Memory B cell (primary cell): Measurements from ENCODE around the gene CDH13.

Experiments
- ATAC-seq: fragments of 150-1000 bp; cut with Tn5 transposase; 2 replicates; pipeline ENCODE4 v1.10.0; 2021; ENCODE audit warnings: low read depth, mild to moderate bottlenecking, moderate library complexity
- DNase-seq, 2 donors: peaks; one replicate each; pipeline ENCODE4 v3.0.0; 2022; ENCODE audit warnings: low spot score in 2 of 2
- H3K27ac Mint-ChIP-seq: one replicate; pipeline ENCODE4 v1.8.0; 2022; ENCODE audit warnings: mild to moderate bottlenecking, moderate library complexity, mixed read lengths
- H3K27me3 Mint-ChIP-seq: one replicate; pipeline ENCODE4 v1.8.0; 2022; ENCODE audit warnings: mixed read lengths
- H3K36me3 Mint-ChIP-seq: one replicate; pipeline ENCODE4 v1.8.0; 2022; ENCODE audit warnings: mild to moderate bottlenecking, mixed read lengths
- H3K4me1 Mint-ChIP-seq: one replicate; pipeline ENCODE4 v1.8.0; 2022; ENCODE audit warnings: mixed read lengths
- H3K4me3 Mint-ChIP-seq: one replicate; pipeline ENCODE4 v1.8.0; 2022; ENCODE audit warnings: mild to moderate bottlenecking, moderate library complexity, mixed read lengths
- H3K9me3 Mint-ChIP-seq: one replicate; pipeline ENCODE4 v1.8.0; 2022; ENCODE audit warnings: mixed read lengths

Gene CDH13

GRCh38 chr16:83271970-83272575 is 645.3 kb downstream of the CDH13 start:
- Mint-ChIP-seq H3K9me3 (peaks cover 1% of the 10 kb centered on the region), H3K36me3 (no peaks in the 10 kb centered on the region), H3K4me3 (no peak overlapping the region), H3K4me1 (no peaks in the 10 kb centered on the region), H3K27me3 (peaks cover 15% of the 10 kb centered on the region), H3K27ac (no peak overlapping the region)
- DNase-seq (no peak), ATAC-seq (no peak)

DNA sequence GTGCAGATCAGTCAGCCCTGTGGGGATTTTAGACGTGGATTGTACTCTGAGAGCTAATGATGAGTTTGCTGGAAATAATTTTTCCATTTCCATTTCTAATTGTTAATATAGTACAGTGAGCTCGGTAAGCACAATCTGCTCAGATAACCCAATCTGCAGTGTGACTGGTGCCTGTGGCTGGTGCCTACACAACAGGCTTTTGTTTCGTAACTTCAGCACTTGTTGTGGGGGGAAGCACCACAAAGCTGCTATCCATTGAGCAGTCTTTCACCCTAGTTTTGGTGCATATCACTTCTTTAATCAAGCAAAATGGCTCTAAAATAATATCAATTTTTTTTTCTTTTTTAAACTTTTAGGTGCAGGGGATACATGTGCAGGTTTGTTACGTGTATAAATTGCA is 646.1 kb downstream of the CDH13 start:
- ATAC-seq, result no peak
- Mint-ChIP-seq H3K4me3 (no peak overlapping the region), H3K36me3 (no peaks in the 10 kb centered on the region), H3K4me1 (no peaks in the 10 kb centered on the region), H3K27me3 (peaks cover 15% of the 10 kb centered on the region), H3K27ac (no peak overlapping the region), H3K9me3 (peaks cover 1% of the 10 kb centered on the region)
- no peak for DNase-seq

GRCh38 chr16:83273504-83274173 is 646.9 kb downstream of the CDH13 start:
- H3K27me3 Mint-ChIP-seq, result peaks cover 15% of the 10 kb centered on the region
- peaks cover 1% of the 10 kb centered on the region for H3K9me3 Mint-ChIP-seq
- H3K36me3 Mint-ChIP-seq, result no peaks in the 10 kb centered on the region
- no peak for DNase-seq
- no peaks in the 10 kb centered on the region for H3K4me1 Mint-ChIP-seq
- no peak for ATAC-seq
- no peak overlapping the region for H3K4me3 Mint-ChIP-seq
- H3K27ac Mint-ChIP-seq, result no peak overlapping the region

GRCh38 chr16:83279251-83279650 is 652.5 kb downstream of the CDH13 start:
- no peak for ATAC-seq
- peaks cover 4% of the 10 kb centered on the region for H3K27me3 Mint-ChIP-seq
- no peak for DNase-seq
- H3K36me3 Mint-ChIP-seq, result no peaks in the 10 kb centered on the region
- peaks cover 1% of the 10 kb centered on the region for H3K9me3 Mint-ChIP-seq
- H3K4me1 Mint-ChIP-seq, result no peaks in the 10 kb centered on the region
- no peak overlapping the region for H3K4me3 Mint-ChIP-seq
- H3K27ac Mint-ChIP-seq, result no peak overlapping the region

DNA sequence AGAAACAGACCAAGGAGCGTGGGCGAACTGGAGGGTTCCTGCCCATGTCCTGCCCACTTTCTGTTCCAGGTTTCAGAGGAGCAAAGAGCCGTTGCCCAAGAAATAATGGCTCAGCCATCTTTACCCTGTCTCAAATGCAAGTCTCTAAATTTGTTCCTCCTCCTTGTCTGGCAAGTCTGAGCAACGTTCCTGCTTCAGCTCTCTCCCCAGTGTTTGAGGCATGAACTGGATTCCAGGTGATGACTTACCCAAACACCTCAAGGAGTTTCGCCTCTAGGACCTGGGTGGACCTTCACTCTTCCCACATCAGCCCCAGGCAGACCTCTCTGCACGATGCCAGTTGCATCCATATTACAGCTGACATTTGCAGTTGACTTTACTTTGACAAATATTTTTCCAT is 659.2 kb downstream of the CDH13 start:
- no peaks in the 10 kb centered on the region for H3K9me3 Mint-ChIP-seq
- H3K4me1 Mint-ChIP-seq, result no peaks in the 10 kb centered on the region

GRCh38 chr16:83296505-83296904 is 669.7 kb downstream of the CDH13 start:
- Mint-ChIP-seq H3K36me3 (no peaks in the 10 kb centered on the region), H3K9me3 (no peaks in the 10 kb centered on the region)
- no peak for DNase-seq

More for the DNA sequence above, 659.2 kb downstream of the CDH13 start:
- DNase-seq (no peak), ATAC-seq (no peak)
- Mint-ChIP-seq H3K27ac (no peak overlapping the region), H3K4me3 (no peak overlapping the region), H3K36me3 (no peaks in the 10 kb centered on the region), H3K27me3 (peaks cover 4% of the 10 kb centered on the region)

GRCh38 chr16:83298541-83298940 is 671.8 kb downstream of the CDH13 start:
- no peaks in the 10 kb centered on the region for H3K9me3 Mint-ChIP-seq
- no peak for ATAC-seq
- DNase-seq, result no peak
- H3K27me3 Mint-ChIP-seq, result peaks cover 5% of the 10 kb centered on the region
- no peak overlapping the region for H3K27ac Mint-ChIP-seq
- H3K4me3 Mint-ChIP-seq, result no peak overlapping the region
- no peaks in the 10 kb centered on the region for H3K4me1 Mint-ChIP-seq
- no peaks in the 10 kb centered on the region for H3K36me3 Mint-ChIP-seq

More at GRCh38 chr16:83296505-83296904, 669.7 kb downstream of the CDH13 start:
- Mint-ChIP-seq H3K27ac (no peak overlapping the region), H3K4me3 (no peak overlapping the region), H3K4me1 (no peaks in the 10 kb centered on the region), H3K27me3 (peaks cover 1% of the 10 kb centered on the region)
- ATAC-seq, result no peak

DNA sequence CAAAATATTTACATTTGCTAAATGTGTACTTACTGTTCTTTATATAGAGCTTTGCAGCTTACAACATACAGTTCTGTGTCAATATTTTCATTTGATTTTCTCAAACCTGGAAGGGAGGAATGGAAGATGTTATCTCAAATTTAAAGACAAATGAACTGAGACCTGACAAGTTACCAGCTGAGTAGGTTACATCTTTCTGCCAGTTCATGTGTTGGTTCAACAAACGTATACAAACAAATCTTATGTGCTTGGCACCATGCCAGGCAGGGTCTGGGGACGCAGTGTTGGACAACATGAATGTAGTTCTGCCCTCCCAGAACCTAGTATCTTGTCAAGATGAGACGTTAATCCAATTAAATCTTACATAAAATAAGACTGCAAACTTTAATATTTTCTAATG is 673.6 kb downstream of the CDH13 start:
- H3K27me3 Mint-ChIP-seq, result peaks cover 5% of the 10 kb centered on the region
- H3K4me1 Mint-ChIP-seq, result no peaks in the 10 kb centered on the region
- no peaks in the 10 kb centered on the region for H3K36me3 Mint-ChIP-seq
- H3K4me3 Mint-ChIP-seq, result no peak overlapping the region
- H3K27ac Mint-ChIP-seq, result no peak overlapping the region
- ATAC-seq (no peak), DNase-seq (no peak)
- H3K9me3 Mint-ChIP-seq, result no peaks in the 10 kb centered on the region

DNA sequence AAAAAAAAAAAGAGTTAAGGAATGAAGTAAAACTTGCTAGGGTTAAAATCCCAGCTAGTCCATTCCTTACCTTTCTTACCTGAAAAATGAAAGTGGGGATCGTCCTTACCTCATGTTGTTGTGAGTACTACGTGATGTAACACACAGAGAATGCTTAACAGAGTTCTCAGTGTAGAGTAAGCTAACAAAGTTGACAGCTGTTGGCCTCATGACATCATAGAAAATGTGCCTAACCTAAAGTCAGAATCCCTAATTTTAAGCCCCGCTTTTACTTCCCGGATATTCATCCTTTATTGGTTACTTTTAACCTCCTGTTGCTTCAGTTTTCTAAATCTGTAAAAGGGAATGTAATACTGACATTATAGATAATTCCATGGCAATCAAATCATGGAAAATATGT is 675.2 kb downstream of the CDH13 start:
- H3K27me3 Mint-ChIP-seq, result peaks cover 5% of the 10 kb centered on the region
- H3K27ac Mint-ChIP-seq, result no peak overlapping the region
- DNase-seq (no peak), ATAC-seq (no peak)
- H3K9me3 Mint-ChIP-seq, result no peaks in the 10 kb centered on the region
- H3K4me1 Mint-ChIP-seq, result no peaks in the 10 kb centered on the region
- H3K36me3 Mint-ChIP-seq, result no peaks in the 10 kb centered on the region
- no peak overlapping the region for H3K4me3 Mint-ChIP-seq

DNA sequence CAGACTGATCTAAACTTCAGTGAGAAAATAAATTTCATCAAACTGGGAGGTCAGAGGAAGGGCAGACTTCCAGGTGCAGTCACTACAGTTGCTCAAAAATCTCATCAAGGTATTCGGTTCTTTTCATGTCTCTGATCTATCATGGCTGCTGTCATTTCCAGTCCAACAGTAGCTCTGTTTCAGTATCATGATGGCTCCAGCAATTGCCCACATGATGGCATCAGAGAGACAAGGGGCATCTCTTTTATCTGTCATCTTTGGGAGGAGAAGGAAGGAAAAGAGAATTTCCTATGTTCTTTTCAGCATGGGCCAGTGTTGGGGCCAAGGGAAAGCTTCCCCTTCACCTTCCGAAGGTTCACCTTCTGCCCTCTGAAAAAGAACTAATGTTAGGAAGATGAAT is 676.1 kb downstream of the CDH13 start:
- H3K4me3 Mint-ChIP-seq, result no peak overlapping the region
- H3K4me1 Mint-ChIP-seq, result no peaks in the 10 kb centered on the region
- H3K9me3 Mint-ChIP-seq, result no peaks in the 10 kb centered on the region
- ATAC-seq, result no peak
- no peak overlapping the region for H3K27ac Mint-ChIP-seq
- no peaks in the 10 kb centered on the region for H3K36me3 Mint-ChIP-seq
- DNase-seq, result no peak
- peaks cover 5% of the 10 kb centered on the region for H3K27me3 Mint-ChIP-seq

DNA sequence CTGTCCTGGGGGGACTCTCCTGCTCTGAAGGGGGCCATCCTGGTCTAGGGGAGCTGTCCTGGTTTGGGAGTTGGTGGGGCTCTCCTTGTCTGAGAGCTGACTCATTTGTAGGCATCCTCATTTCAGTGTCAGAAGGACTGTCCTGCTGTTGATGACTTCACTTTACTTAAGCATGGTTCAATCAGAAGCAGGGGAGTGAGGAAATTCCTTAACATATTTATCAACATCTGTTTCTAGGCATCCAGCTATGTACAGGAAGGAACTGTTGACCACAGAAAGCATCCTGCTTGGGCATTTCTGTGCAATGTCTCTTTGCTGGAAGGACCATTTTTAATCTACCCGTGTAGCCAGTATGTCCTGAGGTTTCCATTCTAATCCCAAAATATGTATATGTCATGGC is 678.3 kb downstream of the CDH13 start:
- no peaks in the 10 kb centered on the region for H3K9me3 Mint-ChIP-seq
- no peak overlapping the region for H3K27ac Mint-ChIP-seq
- H3K4me3 Mint-ChIP-seq, result no peak overlapping the region
- ATAC-seq, result no peak
- peaks cover 5% of the 10 kb centered on the region for H3K27me3 Mint-ChIP-seq
- no peak for DNase-seq
- H3K4me1 Mint-ChIP-seq, result no peaks in the 10 kb centered on the region
- no peaks in the 10 kb centered on the region for H3K36me3 Mint-ChIP-seq

GRCh38 chr16:83306961-83307593 is 680.3 kb downstream of the CDH13 start:
- Mint-ChIP-seq H3K27ac (no peak overlapping the region), H3K4me3 (no peak overlapping the region), H3K9me3 (no peaks in the 10 kb centered on the region), H3K36me3 (no peaks in the 10 kb centered on the region), H3K4me1 (no peaks in the 10 kb centered on the region), H3K27me3 (peaks cover 6% of the 10 kb centered on the region)
- no peak for DNase-seq
- ATAC-seq, result no peak

- no peak for ATAC-seq
These were observed 680.8 kb downstream of the CDH13 start for GRCh38 chr16:83307594-83307992.

DNA sequence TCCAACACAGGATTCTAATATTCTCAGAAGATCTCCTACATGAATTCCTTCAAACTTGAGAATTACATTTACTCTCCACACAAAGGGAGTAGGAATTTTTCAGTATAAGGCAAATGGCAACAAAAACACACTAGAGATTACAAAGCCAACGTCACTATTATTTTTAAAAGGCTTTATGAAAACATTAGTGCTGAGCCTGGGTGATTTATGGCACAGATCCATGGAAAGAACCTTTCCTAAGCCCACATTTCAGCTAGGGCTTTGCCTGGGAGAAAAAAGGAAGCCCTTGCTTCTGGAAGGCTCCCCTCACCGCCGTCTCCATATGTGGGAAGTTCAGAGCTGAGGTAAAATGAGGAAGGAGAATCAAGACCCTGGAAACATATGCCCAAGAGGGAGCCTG is 681.6 kb downstream of the CDH13 start:
- H3K4me3 Mint-ChIP-seq, result no peak overlapping the region
- no peaks in the 10 kb centered on the region for H3K9me3 Mint-ChIP-seq
- ATAC-seq (no peak), DNase-seq (no peak)
- no peaks in the 10 kb centered on the region for H3K4me1 Mint-ChIP-seq
- no peaks in the 10 kb centered on the region for H3K36me3 Mint-ChIP-seq
- H3K27ac Mint-ChIP-seq, result no peak overlapping the region
- H3K27me3 Mint-ChIP-seq, result peaks cover 2% of the 10 kb centered on the region

More at GRCh38 chr16:83307594-83307992, 680.8 kb downstream of the CDH13 start:
- H3K27ac Mint-ChIP-seq, result no peak overlapping the region
- H3K27me3 Mint-ChIP-seq, result peaks cover 4% of the 10 kb centered on the region
- no peaks in the 10 kb centered on the region for H3K36me3 Mint-ChIP-seq
- no peaks in the 10 kb centered on the region for H3K9me3 Mint-ChIP-seq
- no peak overlapping the region for H3K4me3 Mint-ChIP-seq
- DNase-seq, result no peak
- H3K4me1 Mint-ChIP-seq, result no peaks in the 10 kb centered on the region
